Loucy (cell line): ENCODE measurements around the gene NUFIP2.

ENCODE experiments used
- H2AFZ ChIP-seq: fragments of 200-600 bp; sonication (generic); 2 replicates; pipeline ENCODE4 v1.6.0; 2016; ENCODE audit warnings: antibody characterized with exemption, mild to moderate bottlenecking, low read length, moderate library complexity
- H3F3A ChIP-seq: fragments of 200-600 bp; 2 replicates; pipeline ENCODE4 v1.6.0; 2016; ENCODE audit warnings: antibody characterized with exemption, low read depth, mild to moderate bottlenecking
- H3K27me3 ChIP-seq: fragments of 200-600 bp; sonication (generic); 2 replicates; pipeline ENCODE4 v1.6.1; 2014; ENCODE audit warnings: low read length, mild to moderate bottlenecking; ENCODE audit not compliant: insufficient read depth, poor library complexity, severe bottlenecking
- H3K36me3 ChIP-seq: fragments of 200-600 bp; sonication (generic); 2 replicates; pipeline ENCODE4 v1.6.1; 2016; ENCODE audit warnings: low read length; ENCODE audit not compliant: insufficient read depth
- H3K4me1 ChIP-seq: fragments of 200-600 bp; sonication (generic); 2 replicates; pipeline ENCODE4 v1.5.1; 2014; ENCODE audit warnings: low read length, mild to moderate bottlenecking; ENCODE audit not compliant: insufficient read depth, poor library complexity, severe bottlenecking
- H3K4me2 ChIP-seq: fragments of 200-600 bp; sonication (generic); 2 replicates; pipeline ENCODE4 v1.6.0; 2014; ENCODE audit warnings: antibody characterized with exemption, low read length, low read depth, mild to moderate bottlenecking; ENCODE audit not compliant: poor library complexity, severe bottlenecking
- H3K4me3 ChIP-seq: fragments of 200-600 bp; sonication (generic); 2 replicates; pipeline ENCODE4 v1.5.1; 2014; ENCODE audit warnings: low read length, mild to moderate bottlenecking, mixed read lengths; ENCODE audit not compliant: poor library complexity, severe bottlenecking
- H3K79me2 ChIP-seq: fragments of 200-600 bp; sonication (generic); 2 replicates; pipeline ENCODE4 v1.6.1; 2014; ENCODE audit warnings: low read length; ENCODE audit not compliant: insufficient read depth
- H3K9ac ChIP-seq: fragments of 200-600 bp; sonication (generic); 2 replicates; pipeline ENCODE4 v1.6.0; 2014; ENCODE audit warnings: mild to moderate bottlenecking, low read depth, low read length, moderate library complexity; ENCODE audit not compliant: poor library complexity, severe bottlenecking
- H3K9me2 ChIP-seq: fragments of 200-600 bp; sonication (generic); replicated peaks from 2 replicates; pipeline ENCODE4 v1.6.1; 2016; ENCODE audit warnings: low read depth, low read length, mixed read lengths
- H3K9me3 ChIP-seq: fragments of 200-600 bp; sonication (generic); 2 replicates; pipeline ENCODE4 v1.6.1; 2014; ENCODE audit warnings: mild to moderate bottlenecking, antibody characterized with exemption, low read length, low read depth; ENCODE audit not compliant: insufficient read depth
- H4K20me1 ChIP-seq: fragments of 200-600 bp; sonication (generic); 2 replicates; pipeline ENCODE4 v1.6.0; 2014; ENCODE audit warnings: antibody characterized with exemption, low read length, mild to moderate bottlenecking; ENCODE audit not compliant: insufficient read depth, poor library complexity, severe bottlenecking
- EZH2phosphoT487 ChIP-seq: fragments of 200-600 bp; IDR thresholded peaks from 2 replicates; pipeline ENCODE4 v1.6.1; 2018; ENCODE audit warnings: antibody characterized with exemption, mild to moderate bottlenecking, moderate library complexity, borderline replicate concordance
- TF ChIP-seq, protein P1 (sequence below): fragments of 200-600 bp; sonication (generic); conservative IDR thresholded peaks from 2 replicates; pipeline ENCODE4 v1.5.1; 2014; ENCODE audit warnings: mild to moderate bottlenecking, antibody characterized with exemption, low read length

NUFIP2 gene

DNA sequence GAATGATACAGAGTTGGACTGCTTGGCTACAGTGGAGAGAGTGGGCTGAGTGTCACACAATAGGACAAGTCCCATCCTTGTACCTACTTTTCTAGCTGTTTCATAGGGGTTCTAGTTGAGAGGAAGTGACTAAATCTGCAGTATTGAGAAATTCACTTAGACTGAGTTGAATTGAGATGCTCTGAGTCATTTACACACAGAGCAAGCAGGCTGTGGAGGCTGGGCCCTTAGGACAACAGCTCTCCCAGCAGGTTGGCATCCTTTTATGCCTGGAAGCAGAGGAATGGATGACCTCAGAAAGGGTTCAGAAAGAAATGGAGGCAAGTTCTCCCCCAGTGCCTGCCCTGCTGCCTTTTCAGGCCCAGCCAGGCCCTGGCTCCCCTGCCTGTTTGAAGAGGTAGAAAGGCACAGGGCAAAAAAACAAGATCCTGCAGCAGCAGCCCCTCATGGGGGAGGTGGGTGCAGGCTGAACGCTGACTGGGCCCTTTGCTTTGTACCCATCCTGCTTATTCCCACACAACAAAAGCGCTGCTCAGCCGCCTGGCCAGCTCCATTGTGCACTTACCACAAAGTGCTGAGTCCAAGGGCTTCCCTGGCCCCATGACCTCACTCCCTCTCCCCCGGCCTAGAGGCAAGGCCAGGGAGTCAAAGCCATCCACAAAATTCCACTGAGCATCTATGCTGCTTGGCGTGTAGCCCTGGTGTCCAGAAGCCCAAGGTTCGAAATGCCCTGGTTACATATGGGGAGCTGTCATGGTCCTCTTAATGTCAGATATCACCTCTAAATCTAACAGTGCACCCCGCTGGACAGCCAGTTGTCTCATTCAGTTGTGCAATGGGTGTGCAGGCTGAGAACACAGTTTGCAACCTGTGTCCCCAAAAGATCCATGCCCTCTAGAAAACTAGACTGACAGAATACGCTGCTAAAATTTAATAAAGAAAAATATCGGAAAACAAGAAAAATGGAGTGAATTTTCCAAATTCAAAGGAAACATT is 52.7 kb downstream of the NUFIP2 start:
- TF ChIP-seq EZH2phosphoT487: no peak
- TF ChIP-seq, protein P1, sequence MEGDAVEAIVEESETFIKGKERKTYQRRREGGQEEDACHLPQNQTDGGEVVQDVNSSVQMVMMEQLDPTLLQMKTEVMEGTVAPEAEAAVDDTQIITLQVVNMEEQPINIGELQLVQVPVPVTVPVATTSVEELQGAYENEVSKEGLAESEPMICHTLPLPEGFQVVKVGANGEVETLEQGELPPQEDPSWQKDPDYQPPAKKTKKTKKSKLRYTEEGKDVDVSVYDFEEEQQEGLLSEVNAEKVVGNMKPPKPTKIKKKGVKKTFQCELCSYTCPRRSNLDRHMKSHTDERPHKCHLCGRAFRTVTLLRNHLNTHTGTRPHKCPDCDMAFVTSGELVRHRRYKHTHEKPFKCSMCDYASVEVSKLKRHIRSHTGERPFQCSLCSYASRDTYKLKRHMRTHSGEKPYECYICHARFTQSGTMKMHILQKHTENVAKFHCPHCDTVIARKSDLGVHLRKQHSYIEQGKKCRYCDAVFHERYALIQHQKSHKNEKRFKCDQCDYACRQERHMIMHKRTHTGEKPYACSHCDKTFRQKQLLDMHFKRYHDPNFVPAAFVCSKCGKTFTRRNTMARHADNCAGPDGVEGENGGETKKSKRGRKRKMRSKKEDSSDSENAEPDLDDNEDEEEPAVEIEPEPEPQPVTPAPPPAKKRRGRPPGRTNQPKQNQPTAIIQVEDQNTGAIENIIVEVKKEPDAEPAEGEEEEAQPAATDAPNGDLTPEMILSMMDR: no peak
- no peak overlapping the region for H3K9ac ChIP-seq
- no peaks in the 10 kb centered on the region for H3K36me3 ChIP-seq
- H3K79me2 ChIP-seq: no peaks in the 10 kb centered on the region
- no peak overlapping the region for H3K4me2 ChIP-seq
- no peaks in the 10 kb centered on the region for H4K20me1 ChIP-seq
- H3F3A ChIP-seq: no peaks in the 10 kb centered on the region
- H3K27me3 ChIP-seq: no peaks in the 10 kb centered on the region
- no peak overlapping the region for H3K4me3 ChIP-seq
- H2AFZ ChIP-seq: no peak overlapping the region
- no peaks in the 10 kb centered on the region for H3K4me1 ChIP-seq
- no peaks in the 10 kb centered on the region for H3K9me3 ChIP-seq
- no peaks in the 10 kb centered on the region for H3K9me2 ChIP-seq

DNA sequence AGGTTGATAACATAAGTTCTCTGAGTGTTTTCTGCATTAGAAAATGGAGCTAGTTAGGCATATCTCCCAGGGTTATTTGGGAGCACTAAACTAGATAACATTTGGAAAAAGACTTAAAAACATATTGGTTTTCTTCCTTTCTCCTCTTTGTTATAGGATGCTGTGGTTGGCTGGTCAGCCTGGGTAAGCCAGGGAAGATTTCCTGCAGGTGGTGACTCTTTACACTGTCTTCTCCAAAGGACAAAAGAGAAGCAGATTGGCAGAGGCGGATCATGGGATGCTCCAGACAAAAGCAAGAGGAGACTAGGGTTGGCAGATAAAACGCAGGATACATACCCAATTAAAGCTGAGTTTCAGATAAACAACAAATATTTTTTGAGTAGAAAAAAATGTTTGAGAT is 53.5 kb downstream of the NUFIP2 start:
- TF ChIP-seq, protein P1: no peak
- TF ChIP-seq EZH2phosphoT487: no peak
- no peaks in the 10 kb centered on the region for H3K9me2 ChIP-seq
- H3K36me3 ChIP-seq: no peaks in the 10 kb centered on the region
- no peak overlapping the region for H3K4me2 ChIP-seq
- H4K20me1 ChIP-seq: no peaks in the 10 kb centered on the region
- no peak overlapping the region for H2AFZ ChIP-seq
- H3K4me3 ChIP-seq: no peak overlapping the region
- H3K4me1 ChIP-seq: no peaks in the 10 kb centered on the region
- H3K9ac ChIP-seq: no peak overlapping the region
- no peaks in the 10 kb centered on the region for H3K27me3 ChIP-seq
- H3F3A ChIP-seq: no peaks in the 10 kb centered on the region
- H3K79me2 ChIP-seq: no peaks in the 10 kb centered on the region
- no peaks in the 10 kb centered on the region for H3K9me3 ChIP-seq

DNA sequence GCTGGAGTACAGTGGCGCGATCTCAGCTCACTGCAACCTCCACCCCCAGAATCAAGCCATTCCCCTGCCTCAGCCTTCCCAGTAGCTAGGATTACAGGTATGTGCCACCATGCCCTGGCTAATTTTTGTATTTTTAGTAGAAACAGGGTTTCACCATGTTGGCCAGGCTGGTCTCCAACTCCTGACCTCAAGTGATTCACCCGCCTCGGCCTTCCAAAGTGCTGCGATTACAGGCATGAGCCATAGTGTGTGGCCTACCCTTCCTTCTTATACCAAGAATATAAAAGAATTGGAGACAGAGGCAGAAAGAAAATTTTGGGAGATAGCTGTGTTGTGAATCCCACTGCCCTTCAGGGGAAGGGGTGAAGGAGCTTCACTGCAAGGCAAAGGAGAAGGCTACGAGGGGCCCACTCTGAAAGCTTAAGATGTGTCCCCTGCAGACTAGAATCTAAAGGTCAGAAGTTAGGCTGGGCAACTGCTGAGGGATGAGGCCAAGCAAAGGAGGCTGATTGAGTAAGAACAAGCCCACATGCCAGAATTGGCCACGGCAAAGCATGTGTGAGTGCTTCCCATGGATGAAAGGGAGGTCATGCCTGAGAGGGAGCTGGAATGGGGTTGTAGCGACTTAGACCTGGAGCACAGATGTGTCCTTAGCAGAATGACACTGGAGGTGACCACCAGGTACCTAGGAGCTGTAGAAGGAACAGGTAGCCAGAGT is 55.7 kb downstream of the NUFIP2 start:
- no peaks in the 10 kb centered on the region for H3K79me2 ChIP-seq
- no peaks in the 10 kb centered on the region for H3F3A ChIP-seq
- no peak overlapping the region for H3K4me2 ChIP-seq
- H4K20me1 ChIP-seq: no peaks in the 10 kb centered on the region
- no peaks in the 10 kb centered on the region for H3K4me1 ChIP-seq
- no peaks in the 10 kb centered on the region for H3K9me3 ChIP-seq
- no peaks in the 10 kb centered on the region for H3K9me2 ChIP-seq
- H3K27me3 ChIP-seq: no peaks in the 10 kb centered on the region
- TF ChIP-seq, protein P1: no peak
- TF ChIP-seq EZH2phosphoT487: no peak
- no peak overlapping the region for H2AFZ ChIP-seq
- no peak overlapping the region for H3K9ac ChIP-seq
- no peak overlapping the region for H3K4me3 ChIP-seq
- no peaks in the 10 kb centered on the region for H3K36me3 ChIP-seq
